Measurements from ENCODE around the gene TOMM7.

DNA sequence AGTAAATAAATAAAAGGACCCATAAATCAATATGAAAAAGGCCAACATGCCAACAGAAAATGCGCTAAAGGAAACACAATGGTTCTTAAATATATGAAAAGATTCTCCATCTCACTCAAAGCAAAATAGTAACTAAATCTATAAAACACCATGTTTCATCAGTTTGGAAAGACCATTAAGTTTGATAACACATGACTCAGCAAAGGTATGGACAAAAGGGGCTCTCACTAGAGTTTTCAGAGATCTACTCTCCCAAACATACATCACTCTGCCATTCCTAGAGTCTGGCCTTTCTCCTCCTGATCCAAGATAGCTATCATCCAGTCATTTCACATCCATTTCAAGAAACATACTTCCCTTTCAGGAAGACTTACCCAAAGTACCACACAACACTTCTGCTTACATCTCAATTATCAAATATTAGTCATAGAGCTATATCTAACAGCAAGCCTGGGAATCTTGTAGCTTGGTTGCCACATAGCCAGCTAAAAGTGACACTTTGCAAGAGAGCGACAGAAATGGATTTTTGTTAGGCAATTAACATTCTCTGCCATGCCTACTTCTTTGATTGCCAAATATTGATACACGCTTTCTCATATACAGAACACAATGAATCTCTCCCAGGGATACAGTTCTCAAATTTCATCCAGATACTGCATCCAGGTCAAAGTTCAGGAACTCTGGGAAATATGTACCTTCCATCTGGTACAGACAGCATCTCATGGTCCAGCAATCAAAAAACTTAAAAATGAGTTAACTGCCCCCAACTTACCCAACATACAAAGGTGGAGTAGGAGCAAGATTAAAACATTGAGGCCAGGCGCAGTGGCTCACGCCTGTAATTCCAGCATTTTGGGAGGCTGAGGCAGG is 28.8 kb downstream of the TOMM7 start:
- TF ChIP-seq CTCF (IDR thresholded peaks at IDR 0.05) (no peak), POLR2AphosphoS5 (IDR thresholded peaks at IDR 0.05) (no peak)
